Gastroesophageal sphincter (tissue), 4 donors: ENCODE results near the gene MRPL20. TPM values are rescaled to one million over a fixed set of nuclear protein-coding genes. Genes with fewer than 3 reads are reported as not detected.

Experiments
- ATAC-seq: fragments of 150-250 bp; one replicate; pipeline ENCODE4 v1.9.1; 2016; ENCODE audit warnings: mild to moderate bottlenecking, moderate library complexity
- H3K27ac ChIP-seq, 4 donors: fragments of 200-600 bp; sonication (generic) in 3 of 4; 1 replicate in 3 of 4; 2 replicates in 1 of 4; pipeline ENCODE4 v1.5.1; 2016 to 2019
- H3K27me3 ChIP-seq: fragments of 200-600 bp; sonication (generic); one replicate; pipeline ENCODE4 v1.5.1; 2019
- H3K36me3 ChIP-seq, 2 donors: fragments of 200-600 bp; sonication (generic); one replicate each; pipeline ENCODE4 v1.5.1; 2019; ENCODE audit warnings: control low read depth in 1 of 2
- H3K4me1 ChIP-seq, 3 donors: fragments of 200-600 bp; sonication (generic); 1 replicate in 2 of 3; 2 replicates in 1 of 3; pipeline ENCODE4 v1.5.1; 2016 to 2019; ENCODE audit warnings: control low read depth in 2 of 3
- H3K4me3 ChIP-seq, 2 donors: fragments of 200-600 bp; sonication (generic); one replicate each; pipeline ENCODE4 v1.5.1; 2019; ENCODE audit warnings: mild to moderate bottlenecking in 1 of 2, moderate library complexity in 1 of 2
- H3K9me3 ChIP-seq, 3 donors: fragments of 200-600 bp; sonication (generic); one replicate each; pipeline ENCODE4 v1.5.1; 2017 to 2019; ENCODE audit warnings: control low read depth in 2 of 3
- CTCF ChIP-seq, 4 experiments: fragments of 200-600 bp in 2 of 4; fragments of 450-650 bp in 2 of 4; sonication (generic) in 1 of 4; IDR thresholded peaks; one replicate each; pipeline ENCODE4 v1.5.1; 2017 to 2019; ENCODE audit warnings: antibody characterized with exemption in 4 of 4, mild to moderate bottlenecking in 2 of 4, moderate library complexity in 2 of 4
- EP300 ChIP-seq: sonication (generic); formaldehyde crosslinking; IDR thresholded peaks from one replicate; pipeline ENCODE4 v1.6.1; 2017; ENCODE audit warnings: antibody characterized with exemption, mild to moderate bottlenecking
- POLR2A ChIP-seq, 2 donors: fragments of 450-650 bp; IDR thresholded peaks; one replicate each; pipeline ENCODE4 v1.6.1; 2017; ENCODE audit warnings: antibody characterized with exemption in 2 of 2, mild to moderate bottlenecking in 2 of 2, moderate library complexity in 1 of 2
- POLR2AphosphoS5 ChIP-seq: sonication (generic); formaldehyde crosslinking; IDR thresholded peaks from one replicate; pipeline ENCODE4 v1.6.1; 2017; ENCODE audit warnings: antibody characterized with exemption
- WGBS, 2 donors: methylation state at CpG; one replicate each; pipeline ENCODE4 v1.1.5; 2018; ENCODE audit warnings: low coverage in 1 of 2; 5-methylcytosine and 5-hydroxymethylcytosine counted together
- total RNA-seq, 4 donors: library from RNA; depleted of rRNA; stranded (reverse); fragments of >200 nt; gene quantifications; one replicate each; pipeline ENCODE4 v1.1.0, GENCODE V29; 2016

MRPL20 gene
- total RNA-seq, 4 donors from 2014 or later: 121 to 215 (median 159) TPM

- no peaks in the 10 kb centered on the region for H3K9me3 ChIP-seq
- ATAC-seq: no peak
- TF ChIP-seq EP300 (no peak), CTCF (IDR thresholded peaks at IDR 0.05) (no peak), POLR2A (IDR thresholded peaks at IDR 0.05) (no peak), POLR2AphosphoS5 (no peak)
- no peak overlapping the region for H3K4me3 ChIP-seq
- WGBS, 2 donors: 91 to 93% methylated on average over 3 of the region's 3 CpGs
- no peak overlapping the region for H3K27ac ChIP-seq
- H3K36me3 ChIP-seq: no peaks in the 10 kb centered on the region
- no peaks in the 10 kb centered on the region for H3K27me3 ChIP-seq
- H3K4me1 ChIP-seq: peaks cover 0 to 13% (median 2%) of the 10 kb centered on the region in 3 donors
Measured at GRCh38 chr1:1366699-1367066, 40.4 kb downstream of the MRPL20 start.

DNA sequence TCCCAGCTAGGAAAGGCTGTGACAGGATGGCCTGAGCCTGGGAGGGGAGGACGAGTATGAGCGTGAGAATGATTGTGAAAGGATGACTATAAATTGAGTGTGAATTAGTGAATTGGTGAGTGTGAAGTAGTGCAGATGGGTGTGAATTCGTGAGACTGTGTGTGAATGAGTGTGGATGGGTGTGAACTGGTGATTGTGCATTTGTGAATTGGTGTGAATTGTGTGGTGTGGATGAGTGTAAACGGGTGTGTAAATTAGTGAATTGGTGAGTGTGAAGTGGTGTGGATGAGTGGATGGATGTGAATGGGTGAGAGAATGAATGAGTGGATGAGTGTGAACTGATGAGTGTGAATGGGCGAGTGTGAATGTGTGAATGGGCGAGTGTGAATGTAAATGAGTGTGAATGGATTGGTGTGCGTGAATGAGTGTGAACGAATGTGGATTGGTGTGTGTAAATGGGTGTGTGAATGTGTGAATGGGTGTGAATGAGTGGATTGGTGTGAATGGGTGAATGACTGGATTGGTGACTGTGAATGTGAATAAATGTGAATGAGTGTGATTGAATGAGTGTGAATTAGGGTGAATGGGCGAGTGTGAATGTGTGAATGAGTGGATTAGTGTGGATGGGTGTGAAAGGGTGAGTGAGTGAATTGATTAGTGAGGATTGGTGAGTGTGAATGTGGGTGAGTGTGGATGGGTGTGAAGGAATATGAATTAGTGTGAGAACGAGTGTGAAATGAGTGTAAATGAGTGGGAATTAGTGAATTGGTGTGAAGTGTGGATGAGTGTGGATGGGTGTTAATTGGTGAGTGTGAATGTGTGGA lies 41.0 kb downstream of the MRPL20 start:
- no peaks in the 10 kb centered on the region for H3K9me3 ChIP-seq

GRCh38 chr1:1364266-1364665 lies 42.8 kb downstream of the MRPL20 start:
- ATAC-seq: no peak
- H3K4me3 ChIP-seq: no peak overlapping the region
- no peaks in the 10 kb centered on the region for H3K36me3 ChIP-seq
- peaks cover 0 to 31% (median 6%) of the 10 kb centered on the region in 3 donors for H3K4me1 ChIP-seq
- peaks cover 4% of the 10 kb centered on the region for H3K27me3 ChIP-seq
- H3K27ac ChIP-seq: no peak overlapping the region
- 95% methylated on average over 4 of the region's 14 CpGs; no CpG with 5 or more reads in 1 of the 2 donors for WGBS, 2 donors
- TF ChIP-seq CTCF (IDR thresholded peaks at IDR 0.05): no peak
- no peak for TF ChIP-seq POLR2AphosphoS5
- TF ChIP-seq EP300: no peak
- no peak for TF ChIP-seq POLR2A (IDR thresholded peaks at IDR 0.05)
- H3K9me3 ChIP-seq: no peaks in the 10 kb centered on the region

More for the DNA sequence above, 41.0 kb downstream of the MRPL20 start:
- Histone ChIP-seq H3K27me3 (no peaks in the 10 kb centered on the region), H3K4me3 (no peak overlapping the region), H3K36me3 (no peaks in the 10 kb centered on the region), H3K4me1 (peaks cover 0 to 14% (median 3%) of the 10 kb centered on the region in 3 donors), H3K27ac (no peak overlapping the region)
- WGBS, 2 donors: 75 to 77% methylated on average over 10 of the region's 10 CpGs
- ATAC-seq: no peak
- TF ChIP-seq POLR2AphosphoS5: no peak
- no peak for TF ChIP-seq CTCF (IDR thresholded peaks at IDR 0.05)
- no peak for TF ChIP-seq POLR2A (IDR thresholded peaks at IDR 0.05)
- no peak for TF ChIP-seq EP300

- Histone ChIP-seq H3K27ac (peak overlapping the region in 3 of 4 donors; percentile 40 to 87 (median 72)), H3K36me3 (no peaks in the 10 kb centered on the region), H3K4me3 (no peak overlapping the region), H3K9me3 (no peaks in the 10 kb centered on the region), H3K27me3 (peaks cover 26% of the 10 kb centered on the region), H3K4me1 (peaks cover 0 to 51% (median 6%) of the 10 kb centered on the region in 3 donors)
- TF ChIP-seq CTCF (IDR thresholded peaks at IDR 0.05) (peak in 1 of 4 experiments; percentile 22), POLR2A (IDR thresholded peaks at IDR 0.05) (no peak)
- ATAC-seq: peak; percentile 46
- WGBS, 2 donors: 20 to 25% methylated on average over 2 to 6 of the region's 13 CpGs
Measured at GRCh38 chr1:1361982-1362423, 45.1 kb downstream of the MRPL20 start.
